Stimulated activated CD4-positive, alpha-beta T cell treated with anti-CD3 and anti-CD28 coated beads, TNF-alpha, amount 100 ng/mL, for 1 hour (primary cell): ENCODE measurements around the gene ABHD11.
A peak's percentile ranks its signal among the peaks of the same experiment; 100 is the strongest.
"Not testable (repeated sequence)": the region's sequence is repeated elsewhere in the genome, so short reads cannot be mapped to it uniquely, and the experiment has no call there.

ENCODE experiments used
- DNase-seq, 3 donors: peaks; one replicate each; pipeline ENCODE4 v3.0.0-alpha.2; 2020; ENCODE audit warnings: low read depth in 3 of 3, low spot score in 1 of 3

ABHD11 gene

GRCh38 chr7:73742753-73743641 lies 4.4 kb upstream of the ABHD11 start:
- no peak for DNase-seq

- DNase-seq: no peak
These were observed 3.7 kb upstream of the ABHD11 start for GRCh38 chr7:73742338-73742752.

- DNase-seq: no peak
These were observed 3.0 kb upstream of the ABHD11 start for GRCh38 chr7:73741600-73741999.

- DNase-seq: no peak
These were observed 2.2 kb upstream of the ABHD11 start for GRCh38 chr7:73740771-73741170.

- DNase-seq: no peak
These were observed 1.6 kb upstream of the ABHD11 start for GRCh38 chr7:73740212-73740611.

GRCh38 chr7:73739387-73739767 lies 775 bp upstream of the ABHD11 start:
- no peak for DNase-seq

GRCh38 chr7:73738220-73738611 lies 386 bp downstream of the ABHD11 start:
- peak in 1 of 3 donors; percentile 58 for DNase-seq

- DNase-seq: no peak
These were observed 947 bp downstream of the ABHD11 start for GRCh38 chr7:73737491-73738219.

- no peak for DNase-seq
These were observed 1.7 kb downstream of the ABHD11 start for GRCh38 chr7:73736885-73737284.

GRCh38 chr7:73735528-73735905 lies 3.1 kb downstream of the ABHD11 start:
- DNase-seq: no peak

GRCh38 chr7:73734619-73735527 lies 3.7 kb downstream of the ABHD11 start:
- DNase-seq: peak; percentile 64 to 67 (median 64)

GRCh38 chr7:73732397-73732796 lies 6.2 kb downstream of the ABHD11 start:
- no peak for DNase-seq

- DNase-seq: no peak
These were observed 8.1 kb downstream of the ABHD11 start for GRCh38 chr7:73730485-73730884.

- no peak for DNase-seq
These were observed 10.1 kb downstream of the ABHD11 start for GRCh38 chr7:73728551-73728950.

- DNase-seq: no peak
These were observed 10.7 kb downstream of the ABHD11 start for GRCh38 chr7:73727952-73728351.

- DNase-seq: no peak
These were observed 12.5 kb downstream of the ABHD11 start for GRCh38 chr7:73726083-73726466.

GRCh38 chr7:73723813-73724212 lies 14.8 kb downstream of the ABHD11 start:
- no peak for DNase-seq

- no peak for DNase-seq
These were observed 15.8 kb downstream of the ABHD11 start for GRCh38 chr7:73722785-73723184.

GRCh38 chr7:73722182-73722581 lies 16.4 kb downstream of the ABHD11 start:
- not testable (repeated sequence) for DNase-seq

GRCh38 chr7:73721377-73721817 lies 17.2 kb downstream of the ABHD11 start:
- no peak for DNase-seq

GRCh38 chr7:73720443-73720842 lies 18.2 kb downstream of the ABHD11 start:
- DNase-seq: not testable (repeated sequence)
